Measurements from ENCODE around the gene GTF2H4. TPM values are rescaled to one million over a fixed set of nuclear protein-coding genes. Genes with fewer than 3 reads are reported as not detected.

The GTF2H4 gene
- total RNA-seq, 1 donor from 2014 or later = 37.1 TPM

DNA sequence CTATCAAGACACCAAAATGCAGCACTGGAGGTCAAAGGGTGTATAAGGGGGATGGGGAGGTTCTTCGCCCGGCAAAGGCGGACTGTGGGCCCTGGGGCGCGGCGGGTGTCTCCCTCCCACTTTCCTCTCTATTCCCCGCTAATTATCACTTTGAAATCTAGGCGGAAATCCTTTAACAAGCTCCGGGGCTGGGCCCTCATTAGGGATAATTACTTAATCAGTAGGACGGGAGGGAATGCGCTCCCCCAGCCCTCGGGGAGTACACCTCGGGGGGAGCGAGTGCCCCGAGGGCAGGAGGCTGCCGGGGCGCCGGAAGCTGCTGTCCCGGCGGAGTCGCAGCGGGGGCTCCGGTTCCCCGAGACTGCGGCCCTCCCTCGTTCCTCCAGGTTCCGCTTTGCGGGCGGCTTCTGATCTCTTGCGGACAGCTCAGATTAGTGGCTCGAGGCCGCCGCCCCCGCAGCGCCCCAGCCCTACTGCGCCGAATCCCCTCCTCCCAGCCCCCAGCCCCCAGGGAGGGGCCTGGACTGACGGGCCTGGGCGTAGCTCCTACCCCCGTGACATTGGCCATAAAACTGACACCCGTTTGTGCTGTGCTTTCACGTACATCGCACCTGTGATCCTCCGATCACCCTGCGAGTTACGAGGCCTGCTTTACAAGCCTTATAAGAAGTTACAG is 47.5 kb downstream of the GTF2H4 start:
- DNase-seq = peak; percentile 86
- Histone ChIP-seq H3K27ac (peak overlapping the region; percentile 82), H3K27me3 (ENCODE audit: low read depth) (no peaks in the 10 kb centered on the region), H3K9me3 (no peaks in the 10 kb centered on the region), H3K4me1 (peaks cover 19% of the 10 kb centered on the region), H3K4me3 (peak overlapping the region; percentile 57), H3K36me3 (no peaks in the 10 kb centered on the region)
- TF ChIP-seq, protein P1, sequence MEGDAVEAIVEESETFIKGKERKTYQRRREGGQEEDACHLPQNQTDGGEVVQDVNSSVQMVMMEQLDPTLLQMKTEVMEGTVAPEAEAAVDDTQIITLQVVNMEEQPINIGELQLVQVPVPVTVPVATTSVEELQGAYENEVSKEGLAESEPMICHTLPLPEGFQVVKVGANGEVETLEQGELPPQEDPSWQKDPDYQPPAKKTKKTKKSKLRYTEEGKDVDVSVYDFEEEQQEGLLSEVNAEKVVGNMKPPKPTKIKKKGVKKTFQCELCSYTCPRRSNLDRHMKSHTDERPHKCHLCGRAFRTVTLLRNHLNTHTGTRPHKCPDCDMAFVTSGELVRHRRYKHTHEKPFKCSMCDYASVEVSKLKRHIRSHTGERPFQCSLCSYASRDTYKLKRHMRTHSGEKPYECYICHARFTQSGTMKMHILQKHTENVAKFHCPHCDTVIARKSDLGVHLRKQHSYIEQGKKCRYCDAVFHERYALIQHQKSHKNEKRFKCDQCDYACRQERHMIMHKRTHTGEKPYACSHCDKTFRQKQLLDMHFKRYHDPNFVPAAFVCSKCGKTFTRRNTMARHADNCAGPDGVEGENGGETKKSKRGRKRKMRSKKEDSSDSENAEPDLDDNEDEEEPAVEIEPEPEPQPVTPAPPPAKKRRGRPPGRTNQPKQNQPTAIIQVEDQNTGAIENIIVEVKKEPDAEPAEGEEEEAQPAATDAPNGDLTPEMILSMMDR (IDR thresholded peaks at IDR 0.05) = no peak
- peak; percentile 92 to 95 for ATAC-seq
- intact Hi-C loops (cut with DNase I) = no loop called here

DNA sequence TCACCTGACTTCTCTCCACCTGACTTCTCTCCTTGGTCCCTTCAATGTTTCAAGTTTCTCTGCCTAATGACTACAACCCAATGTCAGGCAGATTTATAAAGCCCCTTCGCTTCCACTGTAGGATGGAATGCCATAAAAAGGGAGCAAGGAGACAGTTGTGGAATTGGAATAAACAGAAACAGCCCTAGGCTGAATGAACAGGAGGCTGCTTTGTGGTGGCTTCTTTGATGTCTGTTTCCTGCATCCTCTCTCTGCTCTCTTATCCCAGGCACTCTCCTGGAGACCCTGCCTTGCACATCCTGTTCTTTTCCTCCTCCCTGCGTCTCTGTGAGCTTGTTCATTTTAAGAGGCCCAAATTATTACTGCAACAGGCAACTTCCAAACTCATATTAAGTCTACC is 49.7 kb downstream of the GTF2H4 start:
- H3K27me3 ChIP-seq (ENCODE audit: low read depth) = no peaks in the 10 kb centered on the region
- peaks cover 35% of the 10 kb centered on the region for H3K4me1 ChIP-seq
- intact Hi-C loops (cut with DNase I) = no loop called here
- H3K36me3 ChIP-seq = no peaks in the 10 kb centered on the region
- TF ChIP-seq, protein P1 (IDR thresholded peaks at IDR 0.05) = no peak
- no peak overlapping the region for H3K4me3 ChIP-seq
- ATAC-seq = no peak
- H3K9me3 ChIP-seq = no peaks in the 10 kb centered on the region
- H3K27ac ChIP-seq = no peak overlapping the region
- DNase-seq = no peak

DNA sequence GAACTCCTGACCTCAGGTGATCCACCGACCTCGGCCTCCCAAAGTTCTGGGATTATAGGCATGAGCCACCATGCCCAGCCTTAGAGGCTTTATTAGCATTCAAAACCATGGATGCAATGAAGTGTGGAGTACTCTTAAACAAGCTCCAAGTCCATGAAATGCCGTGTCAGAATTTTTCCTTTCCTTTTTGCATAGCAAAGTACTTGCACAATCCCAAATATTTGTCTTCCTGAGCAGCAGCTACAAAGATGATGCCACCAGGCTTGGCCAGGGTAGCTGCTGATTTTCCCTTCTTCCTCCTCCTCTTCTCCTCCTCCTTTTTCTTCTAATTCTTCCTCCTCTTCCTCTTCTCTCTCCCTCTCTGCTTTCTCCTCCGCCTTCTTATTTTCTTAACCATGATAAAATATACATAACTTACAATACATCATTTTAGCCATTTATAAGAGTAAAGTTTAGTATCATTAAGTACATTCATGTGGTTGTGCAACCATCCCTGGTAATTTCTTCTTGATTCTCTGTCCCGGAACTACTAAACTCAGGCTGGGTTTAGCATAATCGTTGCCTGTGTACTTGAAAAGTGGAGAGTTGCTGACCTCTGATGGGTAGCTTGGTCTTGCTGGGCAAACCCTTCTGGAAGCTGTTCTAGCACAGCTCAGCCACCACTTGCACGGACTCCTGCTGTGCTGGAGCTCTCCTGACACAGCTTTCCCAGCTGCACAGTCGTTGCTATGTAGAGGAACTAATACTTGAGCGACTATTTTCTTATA is 53.1 kb downstream of the GTF2H4 start:
- Histone ChIP-seq H3K4me3 (no peak overlapping the region), H3K27ac (no peak overlapping the region), H3K27me3 (ENCODE audit: low read depth) (no peaks in the 10 kb centered on the region), H3K36me3 (no peaks in the 10 kb centered on the region), H3K4me1 (peaks cover 21% of the 10 kb centered on the region), H3K9me3 (no peaks in the 10 kb centered on the region)
- DNase-seq (no peak), ATAC-seq (peak; percentile 80 to 90)
- TF ChIP-seq, protein P1 (IDR thresholded peaks at IDR 0.05) = no peak
- intact Hi-C loops (cut with DNase I) = no loop called here

DNA sequence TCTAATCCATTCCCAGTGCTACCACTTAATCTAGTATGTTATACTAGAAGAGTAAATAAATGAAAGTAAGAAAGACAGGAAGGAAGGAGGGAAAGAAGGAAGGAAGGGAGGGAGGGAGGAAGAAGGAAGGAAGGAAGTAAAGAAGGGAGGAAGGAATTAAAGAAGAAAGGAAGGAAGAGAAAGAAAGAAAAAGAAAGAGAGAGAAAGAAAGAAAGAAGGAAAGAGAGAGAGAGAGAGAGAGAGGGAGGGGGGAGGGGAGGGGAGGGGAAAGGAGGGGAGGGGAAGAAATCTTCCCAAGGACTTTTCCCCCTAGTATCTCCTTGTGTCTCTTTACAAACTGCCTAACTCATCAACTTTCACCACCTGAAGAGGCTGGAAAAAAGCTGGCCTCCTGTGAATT is 54.7 kb downstream of the GTF2H4 start:
- Histone ChIP-seq H3K4me3 (no peak overlapping the region), H3K9me3 (no peaks in the 10 kb centered on the region), H3K27ac (no peak overlapping the region), H3K36me3 (no peaks in the 10 kb centered on the region), H3K27me3 (ENCODE audit: low read depth) (no peaks in the 10 kb centered on the region), H3K4me1 (peaks cover 18% of the 10 kb centered on the region)
- DNase-seq (no peak), ATAC-seq (no peak)
- TF ChIP-seq, protein P1 (IDR thresholded peaks at IDR 0.05) = no peak
- intact Hi-C loops (cut with DNase I) = no loop called here

DNA sequence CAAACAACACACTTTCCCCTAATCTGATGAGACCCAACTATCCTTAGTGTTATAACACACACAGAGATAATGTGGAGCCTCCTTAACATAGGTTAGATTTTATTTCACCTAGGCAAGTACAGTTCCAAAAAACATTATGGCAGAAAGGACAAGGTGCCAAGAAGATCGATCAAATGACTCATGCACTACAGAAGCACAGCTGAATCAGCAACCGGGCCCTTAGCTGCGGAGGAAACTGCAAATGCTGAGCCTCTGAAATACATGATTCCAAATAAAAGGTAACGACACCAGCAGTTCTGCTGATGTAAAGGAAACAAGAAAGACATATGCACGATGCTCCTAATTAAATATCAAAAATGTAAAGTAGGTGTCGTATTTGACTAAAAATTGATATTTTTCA is 55.6 kb downstream of the GTF2H4 start:
- TF ChIP-seq, protein P1 (IDR thresholded peaks at IDR 0.05) = no peak

More for the DNA sequence above, 55.6 kb downstream of the GTF2H4 start:
- H3K27me3 ChIP-seq (ENCODE audit: low read depth) = no peaks in the 10 kb centered on the region
- H3K4me1 ChIP-seq = peaks cover 18% of the 10 kb centered on the region
- intact Hi-C loops (cut with DNase I) = no loop called here
- no peak overlapping the region for H3K4me3 ChIP-seq
- no peak overlapping the region for H3K27ac ChIP-seq
- ATAC-seq (no peak), DNase-seq (no peak)
- no peaks in the 10 kb centered on the region for H3K9me3 ChIP-seq
- no peaks in the 10 kb centered on the region for H3K36me3 ChIP-seq

Small RNA genes lying within 50 kb of the gene (microRNA-seq; reads per million reads assigned to microRNA genes)
- 1.5 reads per million for gene MIR4640 (ENCODE audit: borderline number of aligned reads)

Other genes starting within 250 kb of the GTF2H4 start
- gene DHX16, start 235.2 kb upstream of the GTF2H4 start, total RNA-seq = 28.4 TPM
- gene PPP1R18, start 221.6 kb upstream of the GTF2H4 start, total RNA-seq = 78.5 TPM
- 10.0 TPM for gene NRM, start 217.2 kb upstream of the GTF2H4 start, total RNA-seq
- 24.5 TPM for gene MDC1, start 190.9 kb upstream of the GTF2H4 start, total RNA-seq
- gene TUBB, start 187.9 kb upstream of the GTF2H4 start, total RNA-seq = 292 TPM
- gene FLOT1, start 165.5 kb upstream of the GTF2H4 start, total RNA-seq = 151 TPM
- gene IER3, start 163.7 kb upstream of the GTF2H4 start, total RNA-seq = 18.0 TPM
- 80.9 TPM for gene DDR1, start 23.7 kb upstream of the GTF2H4 start, total RNA-seq
- gene VARS2, start 6.0 kb downstream of the GTF2H4 start, total RNA-seq = 33.0 TPM
- gene SFTA2, start 24.0 kb downstream of the GTF2H4 start, total RNA-seq = 351 TPM
- gene MUCL3, start 32.8 kb downstream of the GTF2H4 start, total RNA-seq = 5.3 TPM
- 3.8 TPM for gene MUC21, start 75.5 kb downstream of the GTF2H4 start, total RNA-seq
- not detected for gene MUC22, start 102.3 kb downstream of the GTF2H4 start, total RNA-seq
- not detected for gene C6orf15, start 204.4 kb downstream of the GTF2H4 start, total RNA-seq
- gene PSORS1C1, start 206.6 kb downstream of the GTF2H4 start, total RNA-seq = 10.5 TPM
- not detected for gene CDSN, start 212.2 kb downstream of the GTF2H4 start, total RNA-seq
- not detected for gene PSORS1C2, start 230.9 kb downstream of the GTF2H4 start, total RNA-seq
- gene CCHCR1, start 249.6 kb downstream of the GTF2H4 start, total RNA-seq = 16.5 TPM

Data from lower lobe of right lung (tissue), 2 donors.